ENCODE results near the gene NEGR1.

The NEGR1 gene

GRCh38 chr1:71640998-71641397 is 641.3 kb downstream of the NEGR1 start:
- Histone ChIP-seq H3K9me2 (replicated peaks; ENCODE audit: low read depth, low read length) (no peaks in the 10 kb centered on the region), H3K27me3 (ENCODE audit: insufficient read depth, low read length, poor library complexity, severe bottlenecking) (no peaks in the 10 kb centered on the region), H3K9ac (ENCODE audit: low read depth, low read length, poor library complexity, severe bottlenecking) (no peak overlapping the region), H3K4me2 (ENCODE audit: low read depth, low read length, poor library complexity, severe bottlenecking) (no peak overlapping the region), H3K4me1 (ENCODE audit: insufficient read depth, low read length, poor library complexity, severe bottlenecking) (peaks cover 6% of the 10 kb centered on the region), H3K36me3 (ENCODE audit: insufficient read depth, low read length) (no peaks in the 10 kb centered on the region), H4K20me1 (ENCODE audit: insufficient read depth, low read length, poor library complexity, severe bottlenecking) (no peaks in the 10 kb centered on the region), H3K9me3 (ENCODE audit: insufficient read depth, low read depth, low read length) (no peaks in the 10 kb centered on the region), H3F3A (ENCODE audit: low read depth) (no peaks in the 10 kb centered on the region), H2AFZ (ENCODE audit: low read length) (no peak overlapping the region), H3K79me2 (ENCODE audit: insufficient read depth, low read length) (no peaks in the 10 kb centered on the region), H3K4me3 (ENCODE audit: low read length, poor library complexity, severe bottlenecking) (no peak overlapping the region)
- no peak for TF ChIP-seq CTCF (conservative IDR thresholded peaks at IDR 0.05; ENCODE audit: low read length)
- TF ChIP-seq EZH2phosphoT487 (IDR thresholded peaks at IDR 0.05; ENCODE audit: borderline replicate concordance), result no peak

- Histone ChIP-seq H3K4me2 (ENCODE audit: low read depth, low read length, poor library complexity, severe bottlenecking) (no peak overlapping the region), H3K4me1 (ENCODE audit: insufficient read depth, low read length, poor library complexity, severe bottlenecking) (peaks cover 6% of the 10 kb centered on the region), H3F3A (ENCODE audit: low read depth) (no peaks in the 10 kb centered on the region), H3K9me2 (replicated peaks; ENCODE audit: low read depth, low read length) (no peaks in the 10 kb centered on the region), H3K79me2 (ENCODE audit: insufficient read depth, low read length) (no peaks in the 10 kb centered on the region), H2AFZ (ENCODE audit: low read length) (no peak overlapping the region), H3K36me3 (ENCODE audit: insufficient read depth, low read length) (no peaks in the 10 kb centered on the region), H3K4me3 (ENCODE audit: low read length, poor library complexity, severe bottlenecking) (no peak overlapping the region), H3K27me3 (ENCODE audit: insufficient read depth, low read length, poor library complexity, severe bottlenecking) (no peaks in the 10 kb centered on the region), H3K9ac (ENCODE audit: low read depth, low read length, poor library complexity, severe bottlenecking) (no peak overlapping the region), H4K20me1 (ENCODE audit: insufficient read depth, low read length, poor library complexity, severe bottlenecking) (no peaks in the 10 kb centered on the region), H3K9me3 (ENCODE audit: insufficient read depth, low read depth, low read length) (no peaks in the 10 kb centered on the region)
- TF ChIP-seq EZH2phosphoT487 (IDR thresholded peaks at IDR 0.05; ENCODE audit: borderline replicate concordance) (no peak), CTCF (conservative IDR thresholded peaks at IDR 0.05; ENCODE audit: low read length) (no peak)
These were observed 642.2 kb downstream of the NEGR1 start for GRCh38 chr1:71640116-71640515.

- Histone ChIP-seq H3K27me3 (ENCODE audit: insufficient read depth, low read length, poor library complexity, severe bottlenecking) (no peaks in the 10 kb centered on the region), H3K4me2 (ENCODE audit: low read depth, low read length, poor library complexity, severe bottlenecking) (no peak overlapping the region), H3K9me2 (replicated peaks; ENCODE audit: low read depth, low read length) (no peaks in the 10 kb centered on the region), H3K9me3 (ENCODE audit: insufficient read depth, low read depth, low read length) (no peaks in the 10 kb centered on the region), H3K9ac (ENCODE audit: low read depth, low read length, poor library complexity, severe bottlenecking) (no peak overlapping the region), H3K4me1 (ENCODE audit: insufficient read depth, low read length, poor library complexity, severe bottlenecking) (no peaks in the 10 kb centered on the region), H3K4me3 (ENCODE audit: low read length, poor library complexity, severe bottlenecking) (no peak overlapping the region), H3K79me2 (ENCODE audit: insufficient read depth, low read length) (no peaks in the 10 kb centered on the region), H3K36me3 (ENCODE audit: insufficient read depth, low read length) (no peaks in the 10 kb centered on the region), H3F3A (ENCODE audit: low read depth) (no peaks in the 10 kb centered on the region), H2AFZ (ENCODE audit: low read length) (no peak overlapping the region), H4K20me1 (ENCODE audit: insufficient read depth, low read length, poor library complexity, severe bottlenecking) (no peaks in the 10 kb centered on the region)
- TF ChIP-seq EZH2phosphoT487 (IDR thresholded peaks at IDR 0.05; ENCODE audit: borderline replicate concordance) (no peak), CTCF (conservative IDR thresholded peaks at IDR 0.05; ENCODE audit: low read length) (no peak)
These were observed 644.1 kb downstream of the NEGR1 start for GRCh38 chr1:71638081-71638766.

All from Loucy (cell line).